NT2/D1 (cell line): ENCODE data around the gene ROCK2.

ENCODE experiments used
- YY1 ChIP-seq: IDR thresholded peaks from 2 replicates; pipeline ENCODE4 v1.6.1; 2011; ENCODE audit not compliant: insufficient read length, insufficient read depth
- ZNF274 ChIP-seq: IDR thresholded peaks from 2 replicates; pipeline ENCODE4 v1.6.1; 2011; ENCODE audit warnings: mild to moderate bottlenecking, low read depth, low read length

GRCh38 chr2:11228692-11229091 lies 115.7 kb downstream of the ROCK2 start:
- no peak for TF ChIP-seq ZNF274
- no peak for TF ChIP-seq YY1
